ENCODE results near the gene ZNF423.
"Not testable (repeated sequence)": the region's sequence is repeated elsewhere in the genome, so short reads cannot be mapped to it uniquely, and the experiment has no call there.

The ZNF423 gene

GRCh38 chr16:49679095-49679494 lies 176.8 kb downstream of the ZNF423 start:
- no peaks in the 10 kb centered on the region for H3K27me3 ChIP-seq (ENCODE audit: insufficient read depth, low read length, poor library complexity)

GRCh38 chr16:49677661-49678060 lies 178.3 kb downstream of the ZNF423 start:
- not testable (repeated sequence) for H3K79me2 ChIP-seq (ENCODE audit: insufficient read depth, low read length); H2AFZ ChIP-seq (ENCODE audit: low read depth, low read length); H3K27ac ChIP-seq (ENCODE audit: low read length); H3K27me3 ChIP-seq (ENCODE audit: insufficient read depth, low read length, poor library complexity); H3K4me1 ChIP-seq (ENCODE audit: insufficient read depth, low read length); H3K9ac ChIP-seq (ENCODE audit: low read depth, low read length); H4K20me1 ChIP-seq (ENCODE audit: insufficient read depth, low read length); ATAC-seq (ENCODE audit: insufficient read depth, low read depth); H3K36me3 ChIP-seq (ENCODE audit: insufficient read depth, low read length); H3K4me3 ChIP-seq (ENCODE audit: low read depth in 1 of 2, low read length in 2 of 2); H3K4me2 ChIP-seq (ENCODE audit: insufficient read depth, low read length); DNase-seq
- peaks cover 17% of the 10 kb centered on the region for H3K9me3 ChIP-seq (ENCODE audit: insufficient read depth, low read length, severe bottlenecking)

More at GRCh38 chr16:49679095-49679494, 176.8 kb downstream of the ZNF423 start:
- Histone ChIP-seq H4K20me1 (ENCODE audit: insufficient read depth, low read length) (no peaks in the 10 kb centered on the region), H3K9me3 (ENCODE audit: insufficient read depth, low read length, severe bottlenecking) (peaks cover 17% of the 10 kb centered on the region), H3K4me3 (ENCODE audit: low read depth in 1 of 2, low read length in 2 of 2) (no peak overlapping the region), H3K4me2 (ENCODE audit: insufficient read depth, low read length) (no peak overlapping the region), H3K9ac (ENCODE audit: low read depth, low read length) (no peak overlapping the region), H3K79me2 (ENCODE audit: insufficient read depth, low read length) (no peaks in the 10 kb centered on the region), H2AFZ (ENCODE audit: low read depth, low read length) (no peak overlapping the region), H3K27ac (ENCODE audit: low read length) (no peak overlapping the region), H3K4me1 (ENCODE audit: insufficient read depth, low read length) (no peaks in the 10 kb centered on the region), H3K36me3 (ENCODE audit: insufficient read depth, low read length) (no peaks in the 10 kb centered on the region)
- ATAC-seq (ENCODE audit: insufficient read depth, low read depth), result no peak
- no peak for DNase-seq
- TF ChIP-seq EZH2 (IDR thresholded peaks at IDR 0.05; ENCODE audit: borderline replicate concordance, low read depth, low read length, severe bottlenecking), result no peak
- TF ChIP-seq CTCF (IDR thresholded peaks at IDR 0.05; ENCODE audit: borderline replicate concordance, extremely low read depth, low read length, poor library complexity, severe bottlenecking), result no peak

GRCh38 chr16:49675413-49675812 lies 180.5 kb downstream of the ZNF423 start:
- Histone ChIP-seq H3K27ac (ENCODE audit: low read length) (no peak overlapping the region), H3K4me1 (ENCODE audit: insufficient read depth, low read length) (no peaks in the 10 kb centered on the region), H3K9ac (ENCODE audit: low read depth, low read length) (no peak overlapping the region), H3K4me3 (ENCODE audit: low read depth in 1 of 2, low read length in 2 of 2) (no peak overlapping the region), H3K27me3 (ENCODE audit: insufficient read depth, low read length, poor library complexity) (no peaks in the 10 kb centered on the region), H3K79me2 (ENCODE audit: insufficient read depth, low read length) (no peaks in the 10 kb centered on the region), H4K20me1 (ENCODE audit: insufficient read depth, low read length) (no peaks in the 10 kb centered on the region), H3K9me3 (ENCODE audit: insufficient read depth, low read length, severe bottlenecking) (peaks cover 12% of the 10 kb centered on the region), H3K4me2 (ENCODE audit: insufficient read depth, low read length) (no peak overlapping the region), H3K36me3 (ENCODE audit: insufficient read depth, low read length) (no peaks in the 10 kb centered on the region), H2AFZ (ENCODE audit: low read depth, low read length) (no peak overlapping the region)
- TF ChIP-seq EZH2 (IDR thresholded peaks at IDR 0.05; ENCODE audit: borderline replicate concordance, low read depth, low read length, severe bottlenecking), result no peak
- no peak for TF ChIP-seq CTCF (IDR thresholded peaks at IDR 0.05; ENCODE audit: borderline replicate concordance, extremely low read depth, low read length, poor library complexity, severe bottlenecking)
- DNase-seq (no peak), ATAC-seq (ENCODE audit: insufficient read depth, low read depth) (no peak)

- DNase-seq (no peak), ATAC-seq (ENCODE audit: insufficient read depth, low read depth) (no peak)
- Histone ChIP-seq H3K36me3 (ENCODE audit: insufficient read depth, low read length) (no peaks in the 10 kb centered on the region), H3K9me3 (ENCODE audit: insufficient read depth, low read length, severe bottlenecking) (peaks cover 8% of the 10 kb centered on the region), H3K27ac (ENCODE audit: low read length) (no peak overlapping the region), H3K27me3 (ENCODE audit: insufficient read depth, low read length, poor library complexity) (no peaks in the 10 kb centered on the region), H3K9ac (ENCODE audit: low read depth, low read length) (no peak overlapping the region), H3K4me3 (ENCODE audit: low read depth in 1 of 2, low read length in 2 of 2) (no peak overlapping the region), H2AFZ (ENCODE audit: low read depth, low read length) (no peak overlapping the region), H4K20me1 (ENCODE audit: insufficient read depth, low read length) (no peaks in the 10 kb centered on the region), H3K4me2 (ENCODE audit: insufficient read depth, low read length) (no peak overlapping the region), H3K79me2 (ENCODE audit: insufficient read depth, low read length) (no peaks in the 10 kb centered on the region), H3K4me1 (ENCODE audit: insufficient read depth, low read length) (no peaks in the 10 kb centered on the region)
- TF ChIP-seq CTCF (IDR thresholded peaks at IDR 0.05; ENCODE audit: borderline replicate concordance, extremely low read depth, low read length, poor library complexity, severe bottlenecking) (no peak), EZH2 (IDR thresholded peaks at IDR 0.05; ENCODE audit: borderline replicate concordance, low read depth, low read length, severe bottlenecking) (no peak)
Measured at GRCh38 chr16:49674990-49675389, 180.9 kb downstream of the ZNF423 start.
